Chondrocyte (in vitro differentiated cells): Measurements from ENCODE around the gene KIAA1549. TPM values are rescaled to one million over a fixed set of nuclear protein-coding genes. Genes with fewer than 3 reads are reported as not detected.

ENCODE experiments used
- DNase-seq: peaks from one replicate; pipeline ENCODE4 v3.0.0; 2021; ENCODE audit warnings: mixed read lengths, low spot score
- H3K27ac Mint-ChIP-seq: one replicate; pipeline ENCODE4 v1.8.0; 2021; ENCODE audit warnings: mild to moderate bottlenecking, moderate library complexity, mixed read lengths; ENCODE audit not compliant: unreplicated experiment
- H3K27me3 Mint-ChIP-seq: 2 replicates; pipeline ENCODE4 v1.8.0; 2021; ENCODE audit warnings: low read depth, mixed read lengths
- H3K36me3 Mint-ChIP-seq: 2 replicates; pipeline ENCODE4 v1.8.0; 2021; ENCODE audit warnings: low read depth, mixed read lengths
- H3K4me1 Mint-ChIP-seq: 2 replicates; pipeline ENCODE4 v1.8.0; 2021; ENCODE audit warnings: low read depth, mild to moderate bottlenecking, mixed read lengths
- H3K4me3 Mint-ChIP-seq: one replicate; pipeline ENCODE4 v1.8.0; 2021; ENCODE audit warnings: mild to moderate bottlenecking, moderate library complexity, mixed read lengths; ENCODE audit not compliant: unreplicated experiment
- H3K9me3 Mint-ChIP-seq: 2 replicates; pipeline ENCODE4 v1.8.0; 2021; ENCODE audit warnings: low read depth, mixed read lengths
- total RNA-seq: library from RNA; stranded (reverse); gene quantifications from 3 replicates; pipeline ENCODE4 v1.2.1, GENCODE V29; 2021
- TF ChIP-seq, protein P1 (sequence below): fragments of 200-600 bp; sonication (generic); IDR thresholded peaks from 2 replicates; pipeline ENCODE4 v1.5.0; 2021; ENCODE audit warnings: antibody characterized with exemption, mild to moderate bottlenecking, moderate library complexity

The KIAA1549 gene
- total RNA-seq, 1 donor from 2014 or later = 9.2 TPM

DNA sequence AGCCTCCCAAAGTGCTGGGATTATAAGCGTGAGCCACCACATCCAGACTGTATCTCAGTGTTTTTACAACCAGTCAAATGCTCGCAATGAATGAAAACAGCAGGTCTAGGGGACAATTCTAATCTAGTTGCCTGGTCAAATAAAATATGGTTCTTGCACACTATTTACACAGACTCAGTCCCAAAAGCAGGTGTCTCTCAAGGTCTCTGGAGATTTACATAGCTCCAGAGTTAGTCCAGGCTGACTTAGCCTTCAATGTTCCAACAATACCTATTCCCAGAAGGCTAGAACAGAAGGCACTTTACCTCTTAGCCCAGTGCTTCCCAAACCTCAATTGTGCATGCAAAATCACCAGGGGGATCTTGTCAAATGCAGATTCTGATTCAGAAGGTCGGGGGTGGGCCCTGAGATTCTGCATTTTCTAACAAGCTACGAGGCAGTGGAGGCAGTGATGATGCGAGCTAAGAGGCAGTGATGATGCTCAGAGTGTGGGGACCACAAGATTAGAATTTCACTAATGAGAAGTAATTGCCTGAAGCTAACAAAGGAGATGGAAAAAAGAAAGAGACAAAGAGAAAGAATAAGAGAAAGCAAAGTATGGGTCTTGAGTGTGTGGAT lies 6.4 kb downstream of the KIAA1549 start:
- Mint-ChIP-seq H3K9me3 (no peaks in the 10 kb centered on the region), H3K27ac (no peak overlapping the region), H3K4me1 (peaks cover 8% of the 10 kb centered on the region), H3K36me3 (no peaks in the 10 kb centered on the region), H3K27me3 (no peaks in the 10 kb centered on the region), H3K4me3 (no peak overlapping the region)
- TF ChIP-seq, protein P1, sequence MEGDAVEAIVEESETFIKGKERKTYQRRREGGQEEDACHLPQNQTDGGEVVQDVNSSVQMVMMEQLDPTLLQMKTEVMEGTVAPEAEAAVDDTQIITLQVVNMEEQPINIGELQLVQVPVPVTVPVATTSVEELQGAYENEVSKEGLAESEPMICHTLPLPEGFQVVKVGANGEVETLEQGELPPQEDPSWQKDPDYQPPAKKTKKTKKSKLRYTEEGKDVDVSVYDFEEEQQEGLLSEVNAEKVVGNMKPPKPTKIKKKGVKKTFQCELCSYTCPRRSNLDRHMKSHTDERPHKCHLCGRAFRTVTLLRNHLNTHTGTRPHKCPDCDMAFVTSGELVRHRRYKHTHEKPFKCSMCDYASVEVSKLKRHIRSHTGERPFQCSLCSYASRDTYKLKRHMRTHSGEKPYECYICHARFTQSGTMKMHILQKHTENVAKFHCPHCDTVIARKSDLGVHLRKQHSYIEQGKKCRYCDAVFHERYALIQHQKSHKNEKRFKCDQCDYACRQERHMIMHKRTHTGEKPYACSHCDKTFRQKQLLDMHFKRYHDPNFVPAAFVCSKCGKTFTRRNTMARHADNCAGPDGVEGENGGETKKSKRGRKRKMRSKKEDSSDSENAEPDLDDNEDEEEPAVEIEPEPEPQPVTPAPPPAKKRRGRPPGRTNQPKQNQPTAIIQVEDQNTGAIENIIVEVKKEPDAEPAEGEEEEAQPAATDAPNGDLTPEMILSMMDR = no peak
- no peak for DNase-seq

DNA sequence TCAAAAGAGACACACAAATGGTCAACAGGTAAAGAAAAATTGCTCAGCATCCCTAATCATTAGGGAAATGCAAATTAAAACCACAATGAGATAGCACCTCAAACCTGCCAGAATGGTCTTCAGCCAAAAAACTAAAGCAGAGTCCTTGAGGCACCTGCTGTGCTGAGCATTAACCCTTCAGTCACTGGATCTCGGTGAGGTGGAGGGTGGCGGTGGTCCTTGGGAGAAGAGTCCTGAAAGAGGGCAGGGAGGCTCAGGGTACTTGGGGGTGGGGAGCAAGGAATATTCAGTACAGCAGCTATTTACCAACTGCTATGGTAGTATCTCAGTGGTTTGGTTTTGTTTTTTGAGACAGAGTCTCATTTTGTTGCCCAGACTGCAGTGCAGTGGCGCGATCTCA lies 7.1 kb downstream of the KIAA1549 start:
- Mint-ChIP-seq H3K27me3 (no peaks in the 10 kb centered on the region), H3K27ac (no peak overlapping the region), H3K4me1 (peaks cover 3% of the 10 kb centered on the region), H3K4me3 (no peak overlapping the region), H3K9me3 (no peaks in the 10 kb centered on the region), H3K36me3 (no peaks in the 10 kb centered on the region)
- TF ChIP-seq, protein P1 = no peak
- DNase-seq = no peak

DNA sequence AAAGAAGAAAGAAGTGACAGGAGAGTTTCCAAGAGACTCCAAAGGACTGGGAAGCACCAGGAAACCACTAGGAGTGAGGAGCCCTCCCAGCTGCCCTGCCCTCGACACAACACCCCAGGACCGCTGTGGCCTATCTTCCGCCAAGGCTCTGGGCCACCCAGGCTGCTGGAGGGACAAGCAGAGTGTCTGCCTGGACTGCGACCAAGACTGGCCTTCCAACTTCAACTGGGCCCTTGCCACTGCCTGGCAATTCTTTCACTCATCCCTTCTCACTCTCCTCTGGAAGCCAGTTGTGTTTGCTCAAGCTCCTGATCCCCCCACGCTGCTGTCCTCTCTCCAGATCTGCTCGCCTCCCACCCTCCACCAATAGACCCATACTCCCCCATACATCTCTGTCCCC lies 10.2 kb downstream of the KIAA1549 start:
- H3K36me3 Mint-ChIP-seq = no peaks in the 10 kb centered on the region
- DNase-seq = no peak
- no peak overlapping the region for H3K27ac Mint-ChIP-seq
- no peak overlapping the region for H3K4me3 Mint-ChIP-seq
- no peaks in the 10 kb centered on the region for H3K9me3 Mint-ChIP-seq
- no peaks in the 10 kb centered on the region for H3K27me3 Mint-ChIP-seq
- TF ChIP-seq, protein P1 = no peak
- peaks cover 6% of the 10 kb centered on the region for H3K4me1 Mint-ChIP-seq

DNA sequence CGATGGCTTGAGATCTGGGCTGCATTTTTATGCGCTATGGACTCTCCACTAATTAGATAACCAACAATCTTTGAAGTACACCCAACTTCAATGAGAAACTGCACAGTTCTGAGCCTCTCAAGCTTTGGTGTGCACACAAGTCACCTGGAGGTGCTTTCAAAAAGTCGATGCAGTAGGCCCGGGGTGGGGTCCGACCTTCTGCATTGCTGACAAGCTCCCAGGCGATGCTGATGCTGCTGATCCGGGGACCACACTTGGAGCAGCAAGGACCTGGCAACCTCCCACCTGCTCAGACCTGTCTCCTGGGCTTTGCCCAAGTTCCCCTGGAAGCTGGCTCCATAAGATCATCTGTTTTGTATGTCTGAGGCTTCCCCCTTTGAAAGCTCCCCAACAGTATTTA lies 10.7 kb downstream of the KIAA1549 start:
- H3K4me1 Mint-ChIP-seq = peaks cover 4% of the 10 kb centered on the region
- no peaks in the 10 kb centered on the region for H3K9me3 Mint-ChIP-seq
- DNase-seq = no peak
- no peaks in the 10 kb centered on the region for H3K36me3 Mint-ChIP-seq
- TF ChIP-seq, protein P1 = no peak
- H3K27ac Mint-ChIP-seq = no peak overlapping the region
- H3K27me3 Mint-ChIP-seq = no peaks in the 10 kb centered on the region
- no peak overlapping the region for H3K4me3 Mint-ChIP-seq

DNA sequence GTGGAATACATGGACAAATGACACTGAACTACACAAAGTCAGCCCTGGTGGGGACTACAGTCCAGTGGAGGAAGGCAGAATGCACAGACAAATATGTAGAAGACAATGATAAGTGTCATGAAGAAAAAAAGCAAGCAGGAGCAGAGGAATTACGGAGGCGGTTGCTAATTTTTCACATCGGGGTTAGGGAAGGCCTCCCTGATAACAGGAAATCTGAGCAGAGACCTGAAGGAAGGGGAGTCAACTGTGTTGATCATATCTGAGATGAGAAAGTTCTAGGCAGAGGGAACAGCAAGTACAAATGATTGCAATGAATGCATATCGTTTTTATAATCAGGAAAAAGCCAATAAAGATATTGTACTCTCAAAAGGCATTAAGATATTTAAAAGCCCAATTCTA lies 14.0 kb downstream of the KIAA1549 start:
- TF ChIP-seq, protein P1 = no peak
- Mint-ChIP-seq H3K9me3 (no peaks in the 10 kb centered on the region), H3K27me3 (no peaks in the 10 kb centered on the region), H3K36me3 (peaks cover 1% of the 10 kb centered on the region), H3K4me3 (no peak overlapping the region), H3K4me1 (peaks cover 4% of the 10 kb centered on the region), H3K27ac (no peak overlapping the region)
- DNase-seq = no peak
